Liver (tissue), 9 donors: ENCODE measurements around the gene ZCCHC14. TPM values are rescaled to one million over a fixed set of nuclear protein-coding genes. Genes with fewer than 3 reads are reported as not detected.
A peak's percentile ranks its signal among the peaks of the same experiment; 100 is the strongest.

Experiments
- DNase-seq: peaks from one replicate; pipeline ENCODE4 v3.0.0-alpha.2; 2017; ENCODE audit warnings: low spot score
- H3K27ac ChIP-seq, 2 donors: one replicate each; pipeline ENCODE4 v1.7.0; 2013; ENCODE audit warnings: inconsistent platforms in 2 of 2, low read length in 2 of 2, control low read depth in 1 of 2, low read depth in 1 of 2, mild to moderate bottlenecking in 1 of 2
- H3K27me3 ChIP-seq, 4 donors: one replicate each; pipeline versions ENCODE4 v1.6.1 to v1.7.0; 2013; ENCODE audit warnings: low read length in 3 of 4, inconsistent platforms in 1 of 4, mild to moderate bottlenecking in 1 of 4, moderate library complexity in 1 of 4; ENCODE audit not compliant: control insufficient read depth in 4 of 4, insufficient read depth in 4 of 4
- H3K36me3 ChIP-seq, 4 donors: one replicate each; pipeline versions ENCODE4 v1.6.1 to v1.7.0; 2013; ENCODE audit warnings: low read length in 3 of 4, mild to moderate bottlenecking in 3 of 4, low read depth in 1 of 4, moderate library complexity in 1 of 4; ENCODE audit not compliant: control insufficient read depth in 4 of 4, insufficient read depth in 3 of 4
- H3K4me1 ChIP-seq, 4 donors: one replicate each; pipeline versions ENCODE4 v1.6.1 to v1.7.0; 2013; ENCODE audit warnings: low read length in 3 of 4, mild to moderate bottlenecking in 3 of 4, moderate library complexity in 1 of 4; ENCODE audit not compliant: control insufficient read depth in 4 of 4, insufficient read depth in 4 of 4
- H3K4me3 ChIP-seq, 3 donors: one replicate each; pipeline versions ENCODE4 v1.6.1 to v1.7.0; 2013; ENCODE audit warnings: low read length in 3 of 3, control low read depth in 1 of 3, low read depth in 1 of 3, mild to moderate bottlenecking in 1 of 3
- H3K9ac ChIP-seq, 2 donors: one replicate each; pipeline ENCODE4 v1.7.0; 2013; ENCODE audit warnings: low read length in 2 of 2, mild to moderate bottlenecking in 2 of 2, moderate library complexity in 2 of 2, control low read depth in 1 of 2, low read depth in 1 of 2
- H3K9me3 ChIP-seq, 4 donors: one replicate each; pipeline versions ENCODE4 v1.6.1 to v1.7.0; 2013; ENCODE audit warnings: low read length in 3 of 4; ENCODE audit not compliant: control insufficient read depth in 4 of 4
- ATF3 ChIP-seq: IDR thresholded peaks from 2 replicates; pipeline ENCODE4 v1.6.1; 2016; ENCODE audit warnings: antibody characterized with exemption
- CTCF ChIP-seq: fragments of 150-350 bp; IDR thresholded peaks from 2 replicates; pipeline ENCODE4 v1.5.1; 2017; ENCODE audit warnings: improper control_type of control experiment, low read depth, low read length; ENCODE audit not compliant: missing input control
- EGR1 ChIP-seq, 2 donors: IDR thresholded peaks; 2 replicates each; pipeline ENCODE4 v1.6.1; 2016 to 2018; ENCODE audit warnings: antibody characterized with exemption in 2 of 2, low read depth in 2 of 2
- FOXA1 ChIP-seq: IDR thresholded peaks from 2 replicates; pipeline ENCODE4 v1.6.1; 2016; ENCODE audit warnings: antibody characterized with exemption
- FOXA2 ChIP-seq: IDR thresholded peaks from 2 replicates; pipeline ENCODE4 v1.6.1; 2016; ENCODE audit warnings: antibody characterized with exemption
- GABPA ChIP-seq, 2 donors: IDR thresholded peaks in 1 of 2; conservative IDR thresholded peaks in 1 of 2; 2 replicates each; pipeline ENCODE4 v1.6.1; 2016; ENCODE audit warnings: antibody characterized with exemption in 2 of 2, mild to moderate bottlenecking in 1 of 2, moderate library complexity in 1 of 2
- HNF4A ChIP-seq, 2 donors: conservative IDR thresholded peaks; 2 replicates each; pipeline ENCODE4 v1.6.1; 2016; ENCODE audit warnings: antibody characterized with exemption in 2 of 2, mild to moderate bottlenecking in 2 of 2
- HNF4G ChIP-seq: IDR thresholded peaks from 2 replicates; pipeline ENCODE4 v1.6.1; 2016; ENCODE audit warnings: antibody characterized with exemption
- JUND ChIP-seq, 2 donors: IDR thresholded peaks; 2 replicates each; pipeline ENCODE4 v1.6.1; 2016; ENCODE audit warnings: antibody characterized with exemption in 2 of 2
- NR2F2 ChIP-seq: IDR thresholded peaks from 2 replicates; pipeline ENCODE4 v1.6.1; 2016; ENCODE audit warnings: antibody characterized with exemption
- RAD21 ChIP-seq, 2 donors: IDR thresholded peaks; 2 replicates each; pipeline ENCODE4 v1.6.1; 2016; ENCODE audit warnings: antibody characterized with exemption in 2 of 2, mild to moderate bottlenecking in 2 of 2
- REST ChIP-seq: IDR thresholded peaks from 2 replicates; pipeline ENCODE4 v1.6.1; 2016; ENCODE audit warnings: antibody characterized with exemption, mild to moderate bottlenecking
- RXRA ChIP-seq, 2 donors: IDR thresholded peaks; 2 replicates each; pipeline ENCODE4 v1.6.1; 2017 to 2018; ENCODE audit warnings: antibody characterized with exemption in 2 of 2, mild to moderate bottlenecking in 1 of 2
- SP1 ChIP-seq: IDR thresholded peaks from 2 replicates; pipeline ENCODE4 v1.6.1; 2018; ENCODE audit warnings: antibody characterized with exemption, mild to moderate bottlenecking
- TAF1 ChIP-seq: conservative IDR thresholded peaks from 2 replicates; pipeline ENCODE4 v1.6.1; 2016; ENCODE audit warnings: antibody characterized with exemption, mild to moderate bottlenecking
- YY1 ChIP-seq: IDR thresholded peaks from 2 replicates; pipeline ENCODE4 v1.6.1; 2016; ENCODE audit warnings: antibody characterized with exemption, mild to moderate bottlenecking
- ZBTB33 ChIP-seq: IDR thresholded peaks from 2 replicates; pipeline ENCODE4 v1.6.1; 2016; ENCODE audit warnings: antibody characterized with exemption
- WGBS: extraction: QIAGEN DNeasy Blood & Tissue Kit; methylation state at CpG from one replicate; pipeline ENCODE4 v1.1.7; 2013; 5-methylcytosine and 5-hydroxymethylcytosine counted together
- polyA plus RNA-seq, 2 donors: library from polyadenylated mRNA; stranded (reverse) in 1 of 2; unstranded in 1 of 2; fragments of 200-250 nt in 1 of 2; fragments of >200 nt in 1 of 2; fragmentation: Nextera tagmentation in 1 of 2; extraction: Ambion mirVana in 1 of 2; gene quantifications; one replicate each; pipeline versions ENCODE4 v1.2.1 to v1.2.3, GENCODE V29; 2013 to 2015
- total RNA-seq, 2 donors: library from RNA; depleted of rRNA; stranded (reverse); fragments of >200 nt; gene quantifications; one replicate each; pipeline ENCODE4 v1.2.3, GENCODE V29; 2014
- TF ChIP-seq, protein P1 (sequence below): IDR thresholded peaks from 2 replicates; pipeline ENCODE4 v1.6.1; 2016; ENCODE audit warnings: antibody characterized with exemption
- donor health status: healthy.
- donor health status: healthy.
- donor health status: healthy.
- donor health status: healthy.
- donor health status: healthy.

ZCCHC14 gene
- total and polyA plus RNA-seq, 4 donors: 6.3 to 21.7 (median 8.0) TPM

GRCh38 chr16:87466975-87467501 is 25.8 kb downstream of the ZCCHC14 start (continued):
- TF ChIP-seq CTCF (no peak), SP1 (no peak)

DNA sequence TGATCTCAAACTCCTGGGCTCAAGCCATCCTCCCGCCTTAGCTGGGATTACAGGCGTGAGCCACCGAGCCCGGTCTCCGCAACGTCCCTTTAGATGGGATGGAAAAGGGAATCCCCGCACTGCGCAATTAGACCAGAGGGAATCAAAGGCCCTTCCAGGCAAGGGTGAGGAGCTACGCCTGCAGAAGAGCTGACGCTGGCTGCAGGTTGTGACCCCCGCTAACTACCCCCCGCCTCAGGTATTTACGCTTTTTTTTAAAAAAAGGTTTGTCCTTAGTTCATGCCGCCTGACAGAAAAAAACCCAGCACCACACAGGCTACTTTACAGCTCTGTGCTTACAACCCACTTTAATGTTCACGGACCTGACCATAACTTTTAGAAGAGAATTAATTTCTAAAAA is 26.9 kb downstream of the ZCCHC14 start:
- Histone ChIP-seq H3K4me1 (peaks cover 17 to 49% (median 44%) of the 10 kb centered on the region in 4 donors), H3K27me3 (no peaks in the 10 kb centered on the region), H3K27ac (peak overlapping the region; percentile 97 to 100), H3K4me3 (no peak overlapping the region), H3K36me3 (no peaks in the 10 kb centered on the region), H3K9ac (peak overlapping the region in 1 of 2 donors; percentile 86), H3K9me3 (no peaks in the 10 kb centered on the region)
- DNase-seq: no peak
- WGBS: 76% methylated on average over 15 of the region's 15 CpGs
- TF ChIP-seq, protein P1, sequence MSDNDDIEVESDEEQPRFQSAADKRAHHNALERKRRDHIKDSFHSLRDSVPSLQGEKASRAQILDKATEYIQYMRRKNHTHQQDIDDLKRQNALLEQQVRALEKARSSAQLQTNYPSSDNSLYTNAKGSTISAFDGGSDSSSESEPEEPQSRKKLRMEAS: no peak

DNA sequence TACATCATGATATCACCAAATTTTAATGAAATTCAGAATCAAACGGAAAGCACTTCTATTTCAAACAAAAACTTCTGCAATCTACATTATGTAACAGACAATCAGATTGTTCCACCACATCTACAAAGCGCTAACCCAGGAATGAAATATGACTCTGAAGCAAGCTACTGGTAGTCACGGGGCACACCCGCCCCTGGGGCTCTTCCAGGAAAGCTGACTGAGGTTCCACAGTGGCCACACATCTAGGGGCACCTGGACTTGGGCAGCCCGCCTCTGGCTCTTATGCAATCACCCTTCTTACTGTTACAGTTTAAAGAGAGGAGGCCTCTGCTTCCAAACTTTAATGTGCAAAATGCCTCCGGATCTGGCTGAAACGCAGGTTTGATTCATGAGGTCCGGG is 27.5 kb downstream of the ZCCHC14 start:
- H3K4me3 ChIP-seq: no peak overlapping the region
- peak overlapping the region; percentile 57 to 86 for H3K9ac ChIP-seq
- H3K36me3 ChIP-seq: no peaks in the 10 kb centered on the region
- peak overlapping the region; percentile 97 to 100 for H3K27ac ChIP-seq
- H3K4me1 ChIP-seq: peaks cover 17 to 49% (median 43%) of the 10 kb centered on the region in 4 donors
- 10% methylated on average over 8 of the region's 8 CpGs for WGBS
- DNase-seq: no peak
- peak; percentile 67 for TF ChIP-seq YY1
- no peak for TF ChIP-seq CTCF
- TF ChIP-seq JUND (IDR thresholded peaks at IDR 0.05): peak in 1 of 2 donors; percentile 85
- peak; percentile 86 for TF ChIP-seq ZBTB33
- TF ChIP-seq FOXA2: no peak
- peak; percentile 34 for TF ChIP-seq FOXA1
- no peak for TF ChIP-seq TAF1
- peak in 1 of 2 donors; percentile 61 for TF ChIP-seq EGR1 (IDR thresholded peaks at IDR 0.05; ENCODE audit: low read depth in 2 of 2)
- peak; percentile 77 to 89 for TF ChIP-seq RXRA (IDR thresholded peaks at IDR 0.05)
- TF ChIP-seq HNF4G: no peak
- TF ChIP-seq, protein P1: peak; percentile 69
- no peak for TF ChIP-seq GABPA (IDR thresholded peaks at IDR 0.05 in 1 of 2, conservative IDR thresholded peaks at IDR 0.05 in 1 of 2)
- peak; percentile 73 for TF ChIP-seq REST
- TF ChIP-seq NR2F2: no peak
- peak; percentile 72 to 83 for TF ChIP-seq HNF4A (conservative IDR thresholded peaks at IDR 0.05)
- peak; percentile 37 to 44 for TF ChIP-seq RAD21 (IDR thresholded peaks at IDR 0.05)
- peak; percentile 59 for TF ChIP-seq ATF3
- TF ChIP-seq SP1: peak; percentile 72
- no peaks in the 10 kb centered on the region for H3K27me3 ChIP-seq
- H3K9me3 ChIP-seq: no peaks in the 10 kb centered on the region
